ENCODE results near the gene KREMEN1. TPM values are rescaled to one million over a fixed set of nuclear protein-coding genes. Genes with fewer than 3 reads are reported as not detected.

The KREMEN1 gene
- total and polyA plus RNA-seq, 9 of the 15 experiments (the other 6 are each of a cell fraction or from before 2014, with no cell fraction given), result 0.69 to 11.5 (median 4.3) TPM

DNA sequence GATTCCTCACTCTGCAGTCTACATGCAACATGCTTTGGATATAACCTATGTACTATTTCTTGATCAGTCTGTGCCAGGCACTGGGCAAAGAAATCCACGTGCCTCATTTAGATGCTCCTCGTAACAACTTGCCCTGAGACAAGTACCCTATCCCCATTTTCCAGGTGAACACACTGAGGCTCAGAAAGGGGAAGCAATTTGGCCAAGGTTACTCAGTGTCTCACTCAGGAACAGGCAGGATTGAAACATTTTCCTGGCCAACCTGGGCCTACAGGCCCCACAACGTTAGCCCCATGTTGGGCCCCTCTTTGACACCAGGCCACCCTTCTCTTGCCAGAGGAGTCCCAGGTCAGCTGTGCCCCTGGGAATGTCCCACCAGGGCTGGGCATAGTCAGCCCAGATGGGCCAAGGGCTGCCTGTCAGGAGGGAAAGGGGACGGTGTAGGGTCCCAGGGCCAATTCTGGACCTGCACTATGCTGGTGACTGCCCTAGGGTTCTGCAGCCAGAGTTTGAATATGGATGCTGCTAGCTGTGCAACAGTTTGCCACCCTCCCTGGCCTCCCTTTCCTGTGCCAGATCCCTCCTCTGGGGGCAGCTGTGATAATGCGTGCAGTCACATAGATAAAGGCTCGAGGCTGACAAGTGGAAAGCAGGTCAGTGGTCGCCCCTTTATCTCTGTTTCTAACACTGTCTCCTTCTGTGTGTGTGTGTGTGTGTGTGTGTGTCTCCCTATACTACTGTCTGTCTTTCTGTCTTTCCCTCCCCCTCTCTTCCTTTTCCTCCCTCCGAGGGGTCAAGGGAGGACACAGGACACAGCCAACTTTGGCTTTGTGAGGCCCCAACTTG is 122.5 kb downstream of the KREMEN1 start (continued):
- peak; percentile 83 for TF ChIP-seq DMBX1 (CRISPR knock-in tag; IDR thresholded peaks at IDR 0.05; ENCODE audit: borderline replicate concordance)
- TF ChIP-seq ILK (tag; IDR thresholded peaks at IDR 0.05; ENCODE audit: borderline replicate concordance, low read depth), result no peak
- TF ChIP-seq WHSC1 (IDR thresholded peaks at IDR 0.05; ENCODE audit: low read length), result no peak
- peak; percentile 43 for TF ChIP-seq GABPA (tag; conservative IDR thresholded peaks at IDR 0.05; ENCODE audit: low read depth)
- peak; percentile 25 for TF ChIP-seq TCFL5 (CRISPR knock-in tag; conservative IDR thresholded peaks at IDR 0.05)
- TF ChIP-seq NBN (IDR thresholded peaks at IDR 0.05; ENCODE audit: low read depth), result peak; percentile 92
- no peak; the same call in 1 of the 2 replicates for TF ChIP-seq POLR2G (IDR thresholded peaks at IDR 0.05; ENCODE audit: low read depth, low read length)
- TF ChIP-seq, protein P1, sequence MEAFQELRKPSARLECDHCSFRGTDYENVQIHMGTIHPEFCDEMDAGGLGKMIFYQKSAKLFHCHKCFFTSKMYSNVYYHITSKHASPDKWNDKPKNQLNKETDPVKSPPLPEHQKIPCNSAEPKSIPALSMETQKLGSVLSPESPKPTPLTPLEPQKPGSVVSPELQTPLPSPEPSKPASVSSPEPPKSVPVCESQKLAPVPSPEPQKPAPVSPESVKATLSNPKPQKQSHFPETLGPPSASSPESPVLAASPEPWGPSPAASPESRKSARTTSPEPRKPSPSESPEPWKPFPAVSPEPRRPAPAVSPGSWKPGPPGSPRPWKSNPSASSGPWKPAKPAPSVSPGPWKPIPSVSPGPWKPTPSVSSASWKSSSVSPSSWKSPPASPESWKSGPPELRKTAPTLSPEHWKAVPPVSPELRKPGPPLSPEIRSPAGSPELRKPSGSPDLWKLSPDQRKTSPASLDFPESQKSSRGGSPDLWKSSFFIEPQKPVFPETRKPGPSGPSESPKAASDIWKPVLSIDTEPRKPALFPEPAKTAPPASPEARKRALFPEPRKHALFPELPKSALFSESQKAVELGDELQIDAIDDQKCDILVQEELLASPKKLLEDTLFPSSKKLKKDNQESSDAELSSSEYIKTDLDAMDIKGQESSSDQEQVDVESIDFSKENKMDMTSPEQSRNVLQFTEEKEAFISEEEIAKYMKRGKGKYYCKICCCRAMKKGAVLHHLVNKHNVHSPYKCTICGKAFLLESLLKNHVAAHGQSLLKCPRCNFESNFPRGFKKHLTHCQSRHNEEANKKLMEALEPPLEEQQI (IDR thresholded peaks at IDR 0.05), result peak; percentile 20; the same call in 1 of the 2 replicates
- peak; percentile 59; the same call in 1 of the 2 replicates for TF ChIP-seq ESRRA (IDR thresholded peaks at IDR 0.05; ENCODE audit: borderline replicate concordance, low read depth)
- peak; percentile 53 to 61 for TF ChIP-seq KDM1A (IDR thresholded peaks at IDR 0.05)
- TF ChIP-seq, protein P2, sequence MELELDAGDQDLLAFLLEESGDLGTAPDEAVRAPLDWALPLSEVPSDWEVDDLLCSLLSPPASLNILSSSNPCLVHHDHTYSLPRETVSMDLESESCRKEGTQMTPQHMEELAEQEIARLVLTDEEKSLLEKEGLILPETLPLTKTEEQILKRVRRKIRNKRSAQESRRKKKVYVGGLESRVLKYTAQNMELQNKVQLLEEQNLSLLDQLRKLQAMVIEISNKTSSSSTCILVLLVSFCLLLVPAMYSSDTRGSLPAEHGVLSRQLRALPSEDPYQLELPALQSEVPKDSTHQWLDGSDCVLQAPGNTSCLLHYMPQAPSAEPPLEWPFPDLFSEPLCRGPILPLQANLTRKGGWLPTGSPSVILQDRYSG (tag; conservative IDR thresholded peaks at IDR 0.05; ENCODE audit: low read depth), result peak; percentile 63; the same call in 1 of the 2 replicates
- TF ChIP-seq, protein P3, sequence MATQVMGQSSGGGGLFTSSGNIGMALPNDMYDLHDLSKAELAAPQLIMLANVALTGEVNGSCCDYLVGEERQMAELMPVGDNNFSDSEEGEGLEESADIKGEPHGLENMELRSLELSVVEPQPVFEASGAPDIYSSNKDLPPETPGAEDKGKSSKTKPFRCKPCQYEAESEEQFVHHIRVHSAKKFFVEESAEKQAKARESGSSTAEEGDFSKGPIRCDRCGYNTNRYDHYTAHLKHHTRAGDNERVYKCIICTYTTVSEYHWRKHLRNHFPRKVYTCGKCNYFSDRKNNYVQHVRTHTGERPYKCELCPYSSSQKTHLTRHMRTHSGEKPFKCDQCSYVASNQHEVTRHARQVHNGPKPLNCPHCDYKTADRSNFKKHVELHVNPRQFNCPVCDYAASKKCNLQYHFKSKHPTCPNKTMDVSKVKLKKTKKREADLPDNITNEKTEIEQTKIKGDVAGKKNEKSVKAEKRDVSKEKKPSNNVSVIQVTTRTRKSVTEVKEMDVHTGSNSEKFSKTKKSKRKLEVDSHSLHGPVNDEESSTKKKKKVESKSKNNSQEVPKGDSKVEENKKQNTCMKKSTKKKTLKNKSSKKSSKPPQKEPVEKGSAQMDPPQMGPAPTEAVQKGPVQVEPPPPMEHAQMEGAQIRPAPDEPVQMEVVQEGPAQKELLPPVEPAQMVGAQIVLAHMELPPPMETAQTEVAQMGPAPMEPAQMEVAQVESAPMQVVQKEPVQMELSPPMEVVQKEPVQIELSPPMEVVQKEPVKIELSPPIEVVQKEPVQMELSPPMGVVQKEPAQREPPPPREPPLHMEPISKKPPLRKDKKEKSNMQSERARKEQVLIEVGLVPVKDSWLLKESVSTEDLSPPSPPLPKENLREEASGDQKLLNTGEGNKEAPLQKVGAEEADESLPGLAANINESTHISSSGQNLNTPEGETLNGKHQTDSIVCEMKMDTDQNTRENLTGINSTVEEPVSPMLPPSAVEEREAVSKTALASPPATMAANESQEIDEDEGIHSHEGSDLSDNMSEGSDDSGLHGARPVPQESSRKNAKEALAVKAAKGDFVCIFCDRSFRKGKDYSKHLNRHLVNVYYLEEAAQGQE (IDR thresholded peaks at IDR 0.05; ENCODE audit: borderline replicate concordance), result peak; percentile 20; the same call in 1 of the 2 replicates
- TF ChIP-seq, protein P3 (CRISPR knock-in tag; IDR thresholded peaks at IDR 0.05; ENCODE audit: low read depth), result no peak
- TF ChIP-seq ZNF232 (CRISPR knock-in tag; IDR thresholded peaks at IDR 0.05), result no peak
- no peak for TF ChIP-seq ZNF785 (CRISPR knock-in tag; IDR thresholded peaks at IDR 0.05)
- TF ChIP-seq XRCC3 (IDR thresholded peaks at IDR 0.05), result no peak
